K562 (cell line): ENCODE data around the gene PTTG1IP. TPM values are rescaled to one million over a fixed set of nuclear protein-coding genes. Genes with fewer than 3 reads are reported as not detected.

Experiments
- ARID1B ChIP-seq: fragments of 450-650 bp; IDR thresholded peaks from 2 replicates; pipeline ENCODE4 v1.6.1; 2016; ENCODE audit warnings: antibody characterized with exemption, mild to moderate bottlenecking, inconsistent platforms
- ATF4 ChIP-seq: fragments of 450-650 bp; formaldehyde crosslinking; IDR thresholded peaks from 2 replicates; pipeline ENCODE4 v1.4.0; 2022; ENCODE audit warnings: mild to moderate bottlenecking, moderate library complexity
- ATF7 ChIP-seq: fragments of 450-650 bp; IDR thresholded peaks from 2 replicates; pipeline ENCODE4 v1.7.1; 2014; ENCODE audit warnings: mild to moderate bottlenecking, moderate library complexity
- EP400 ChIP-seq: fragments of 450-650 bp; IDR thresholded peaks from 2 replicates; pipeline ENCODE4 v1.6.1; 2017; ENCODE audit warnings: antibody characterized with exemption, mild to moderate bottlenecking, moderate library complexity
- GATAD2B ChIP-seq: fragments of 450-650 bp; IDR thresholded peaks from 2 replicates; pipeline ENCODE4 v1.6.1; 2017; ENCODE audit warnings: mild to moderate bottlenecking, borderline replicate concordance
- HBP1 ChIP-seq: fragments of 450-650 bp; formaldehyde crosslinking; IDR thresholded peaks from 2 replicates; pipeline ENCODE4 v1.4.0; 2022; ENCODE audit warnings: missing genetic modification characterization
- HMGN3 ChIP-seq: IDR thresholded peaks from 2 replicates; pipeline ENCODE4 v1.6.1; 2011; ENCODE audit warnings: borderline replicate concordance, low read depth, mild to moderate bottlenecking, mixed read lengths, low read length; ENCODE audit not compliant: insufficient read length; ENCODE audit errors: extremely low read depth
- ID3 ChIP-seq, 2 experiments: fragments of 250-450 bp in 1 of 2; fragments of 450-650 bp in 1 of 2; sonication (Bioruptor Pico) in 1 of 2; IDR thresholded peaks; 2 replicates each; pipeline versions ENCODE4 v1.6.1 to v1.8.0; 2016 to 2021; ENCODE audit warnings: mild to moderate bottlenecking in 2 of 2, moderate library complexity in 2 of 2, missing compliant biosample characterization in 1 of 2, missing genetic modification characterization in 1 of 2
- KDM2B ChIP-seq: fragments of 250-450 bp; sonication (Bioruptor Pico); IDR thresholded peaks from 2 replicates; pipeline ENCODE4 v1.8.0; 2021; ENCODE audit warnings: mild to moderate bottlenecking, moderate library complexity
- MAX ChIP-seq: sonication (generic); formaldehyde crosslinking; IDR thresholded peaks from 2 replicates; pipeline ENCODE4 v1.9.0; 2022; ENCODE audit warnings: mild to moderate bottlenecking, missing genetic modification reagents
- MBD1 ChIP-seq: fragments of 250-450 bp; sonication (Bioruptor Pico); IDR thresholded peaks from 2 replicates; pipeline ENCODE4 v1.8.0; 2022; ENCODE audit warnings: inconsistent platforms
- MCM5 ChIP-seq: fragments of 450-650 bp; IDR thresholded peaks from 2 replicates; pipeline ENCODE4 v1.6.1; 2016; ENCODE audit warnings: low read depth
- RAD21 ChIP-seq, 2 experiments: fragments of 250-450 bp in 1 of 2; fragments of 450-650 bp in 1 of 2; sonication (Bioruptor Pico) in 1 of 2; formaldehyde crosslinking in 1 of 2; IDR thresholded peaks in 1 of 2; conservative IDR thresholded peaks in 1 of 2; 2 replicates each; pipeline versions ENCODE4 v1.4.0 to v1.8.0; 2020 to 2022; ENCODE audit warnings: mild to moderate bottlenecking in 2 of 2, moderate library complexity in 1 of 2
- SMAD2 ChIP-seq: fragments of 150-350 bp; IDR thresholded peaks from 2 replicates; pipeline ENCODE4 v1.6.1; 2014; ENCODE audit warnings: low read depth, mild to moderate bottlenecking, low read length
- SPI1 ChIP-seq: IDR thresholded peaks from 2 replicates; pipeline ENCODE4 v1.6.1; 2011; ENCODE audit warnings: low read depth, low read length, control low read depth, borderline replicate concordance
- TAF7 ChIP-seq: fragments of 450-650 bp; IDR thresholded peaks from 2 replicates; pipeline ENCODE4 v1.6.1; 2016; ENCODE audit warnings: missing genetic modification characterization, missing compliant biosample characterization
- TFAP4 ChIP-seq: sonication (generic); formaldehyde crosslinking; IDR thresholded peaks from 2 replicates; pipeline ENCODE4 v1.8.0; 2022; ENCODE audit warnings: missing genetic modification reagents, mild to moderate bottlenecking, moderate library complexity, borderline replicate concordance
- ZBTB8A ChIP-seq: fragments of 450-650 bp; IDR thresholded peaks from 2 replicates; pipeline ENCODE4 v1.6.1; 2018; ENCODE audit warnings: mild to moderate bottlenecking, moderate library complexity; ENCODE audit not compliant: partially characterized antibody
- ZKSCAN8 ChIP-seq: fragments of 200-800 bp; sonication (Bioruptor generic); IDR thresholded peaks from 2 replicates; pipeline ENCODE4 v1.6.1; 2016; ENCODE audit warnings: missing genetic modification characterization, missing compliant biosample characterization
- ZNF41 ChIP-seq: fragments of 250-450 bp; sonication (Bioruptor Pico); conservative IDR thresholded peaks from 2 replicates; pipeline ENCODE4 v1.4.0; 2020; ENCODE audit warnings: mild to moderate bottlenecking
- ZNF589 ChIP-seq: fragments of 200-800 bp; sonication (Bioruptor generic); IDR thresholded peaks from 2 replicates; pipeline ENCODE4 v1.6.1; 2016; ENCODE audit warnings: low read depth, missing genetic modification characterization, missing compliant biosample characterization
- polyA plus RNA-seq, 8 experiments: library from polyadenylated mRNA; depleted of rRNA in 4 of 8; stranded (reverse) in 5 of 8; unstranded in 3 of 8; fragments of >200 nt; fragmentation: Nextera tagmentation in 2 of 8; fragmentation: Illumina TruSeq in 1 of 8; extraction: Ambion mirVana in 2 of 8; extraction: Trizol in 1 of 8; gene quantifications; 2 replicates each; pipeline versions ENCODE4 v1.2.1 to v1.2.3, GENCODE V29; 2011 to 2014; ENCODE audit warnings: inconsistent platforms in 1 of 8, missing spikeins in 1 of 8
- total RNA-seq, 7 experiments: library from RNA; depleted of rRNA in 6 of 7; stranded (reverse); fragments of >200 nt in 6 of 7; fragmentation: Illumina TruSeq in 2 of 7; extraction: Trizol in 2 of 7; gene quantifications; 2 replicates each; pipeline versions ENCODE4 v1.2.1 to v1.2.3, GENCODE V29; 2011 to 2021; ENCODE audit warnings: low replicate concordance in 1 of 7

PTTG1IP gene
- total and polyA plus RNA-seq, 9 of the 15 experiments (the other 6 are each of a cell fraction or from before 2014, with no cell fraction given) = 5.0 to 99.3 (median 82.4) TPM

GRCh38 chr21:44845418-44846223 lies 27.9 kb downstream of the PTTG1IP start (continued):
- TF ChIP-seq ARID1B (0 out of 2 replicates have a peak, but pooled peaks have one; percentile 19), SPI1 (0 out of 2 replicates have a peak, but pooled peaks have one; percentile 22), MAX (CRISPR knock-in tag) (no peak), ATF7 (peak; percentile 40; the same call in 1 of the 2 replicates), EP400 (peak; percentile 57), GATAD2B (no peak; the same call in 1 of the 2 replicates), ATF4 (CRISPR knock-in tag) (peak; percentile 54; the same call in 1 of the 2 replicates), HMGN3 (peak; percentile 60), MCM5 (no peak), TFAP4 (peak; percentile 45; the same call in 1 of the 2 replicates), KDM2B (peak; percentile 15; the same call in 1 of the 2 replicates), ID3 (CRISPR knock-in tag; IDR thresholded peaks at IDR 0.05) (no peak), ID3 (tag; IDR thresholded peaks at IDR 0.05) (peak; percentile 96), MBD1 (no peak), RAD21 (CRISPR knock-in tag; conservative IDR thresholded peaks at IDR 0.05 in 1 of 2, IDR thresholded peaks at IDR 0.05 in 1 of 2) (peak; percentile 52 to 67), ZBTB8A (no peak), SMAD2 (no peak), HBP1 (no peak), TAF7 (tag) (peak; percentile 62), ZNF589 (peak; percentile 63; the same call in 1 of the 2 replicates), ZKSCAN8 (CRISPR knock-in tag) (0 out of 2 replicates have a peak, but pooled peaks have one; percentile 45), ZNF41 (CRISPR knock-in tag) (peak; percentile 77)
